Measurements from ENCODE around the gene PIGV.
"Not testable (repeated sequence)": the region's sequence is repeated elsewhere in the genome, so short reads cannot be mapped to it uniquely, and the experiment has no call there.

PIGV gene

DNA sequence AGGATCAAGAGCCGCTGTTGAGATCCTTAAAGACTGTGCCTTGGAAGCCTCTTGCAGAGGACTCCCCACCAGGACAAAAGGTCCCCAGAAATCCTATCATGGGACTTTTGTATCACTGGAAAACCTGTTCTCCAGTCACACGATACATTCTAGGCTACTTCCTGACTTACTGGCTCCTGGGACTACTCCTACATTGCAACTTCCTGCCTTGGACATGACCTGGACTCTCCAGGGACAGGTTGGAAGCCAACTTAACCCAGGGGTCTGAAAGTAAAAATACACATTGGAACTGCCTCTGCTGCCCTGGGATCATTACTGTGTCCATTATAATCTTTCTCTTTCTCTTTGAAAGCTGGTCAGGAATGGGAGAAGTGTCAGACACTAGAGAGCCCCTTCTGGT is 9.9 kb downstream of the PIGV start:
- DNase-seq, result no peak

DNA sequence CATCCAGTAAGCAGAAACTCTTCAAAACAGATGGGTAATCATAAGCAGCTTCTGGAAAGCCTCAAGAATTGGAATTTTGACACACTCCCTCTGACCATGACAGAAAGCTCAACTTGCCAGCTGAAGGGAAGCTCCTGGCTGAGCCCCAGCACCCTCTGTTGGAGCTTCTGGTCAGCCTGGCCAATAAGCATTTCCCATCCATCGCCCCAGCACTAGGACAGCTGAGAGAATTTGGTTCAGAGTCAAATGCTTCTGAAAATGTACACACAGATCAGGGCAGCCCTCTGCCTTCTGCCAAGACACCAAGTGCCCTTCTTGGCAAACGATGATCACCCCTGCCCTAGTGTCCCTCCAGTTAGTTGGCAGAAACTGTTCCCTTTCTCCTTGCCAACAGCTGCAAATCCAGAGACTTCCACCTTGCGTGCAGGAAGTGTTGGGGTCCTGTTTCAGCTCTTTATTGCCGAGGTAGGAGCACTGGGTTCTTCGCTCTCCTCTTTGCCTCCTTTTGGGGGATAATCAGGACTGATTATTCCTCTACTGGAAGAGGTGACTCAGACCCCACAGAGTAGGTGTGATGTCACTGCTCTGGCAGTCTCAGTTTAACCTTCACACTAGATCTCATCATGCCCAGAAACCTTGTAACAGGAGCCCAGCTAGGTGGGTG is 11.9 kb downstream of the PIGV start:
- peak; percentile 67 for DNase-seq

DNA sequence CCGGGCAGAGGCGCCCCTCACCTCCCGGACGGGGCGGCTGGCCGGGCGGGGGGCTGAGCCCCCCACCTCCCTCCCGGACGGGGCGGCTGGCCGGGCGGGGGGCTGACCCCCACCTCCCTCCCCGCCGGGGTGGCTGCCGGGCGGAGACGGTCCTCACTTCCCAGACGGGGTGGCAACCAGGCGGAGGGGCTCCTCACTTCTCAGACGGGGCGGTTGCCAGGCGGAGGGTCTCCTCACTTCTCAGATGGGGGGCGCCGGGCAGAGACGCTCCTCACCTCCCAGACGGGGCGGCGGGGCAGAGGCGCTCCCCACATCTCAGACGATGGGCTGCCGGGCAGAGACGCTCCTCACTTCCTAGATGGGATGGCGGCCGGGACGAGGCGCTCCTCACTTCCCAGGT is 16.2 kb downstream of the PIGV start:
- not testable (repeated sequence) for DNase-seq

DNA sequence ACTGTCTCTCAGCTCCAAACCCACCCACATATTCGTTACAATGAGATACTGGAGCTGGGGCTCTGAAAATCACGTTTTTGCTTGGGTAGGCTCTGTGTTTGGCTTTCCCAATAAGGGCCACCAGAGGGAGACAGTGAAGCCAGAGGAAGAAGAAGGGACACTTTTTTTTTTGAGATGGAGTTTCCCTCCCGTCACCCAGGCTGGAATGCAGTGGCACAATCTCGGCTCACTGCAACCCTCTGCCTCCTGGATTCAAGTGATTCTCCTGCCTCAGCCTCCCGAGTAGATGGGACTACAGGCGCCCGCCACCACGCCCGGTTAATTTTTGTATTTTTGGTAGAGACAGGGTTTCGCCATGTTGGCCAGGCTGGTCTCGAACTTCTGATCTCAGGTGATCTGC is 22.4 kb downstream of the PIGV start:
- peak; percentile 71 for DNase-seq

DNA sequence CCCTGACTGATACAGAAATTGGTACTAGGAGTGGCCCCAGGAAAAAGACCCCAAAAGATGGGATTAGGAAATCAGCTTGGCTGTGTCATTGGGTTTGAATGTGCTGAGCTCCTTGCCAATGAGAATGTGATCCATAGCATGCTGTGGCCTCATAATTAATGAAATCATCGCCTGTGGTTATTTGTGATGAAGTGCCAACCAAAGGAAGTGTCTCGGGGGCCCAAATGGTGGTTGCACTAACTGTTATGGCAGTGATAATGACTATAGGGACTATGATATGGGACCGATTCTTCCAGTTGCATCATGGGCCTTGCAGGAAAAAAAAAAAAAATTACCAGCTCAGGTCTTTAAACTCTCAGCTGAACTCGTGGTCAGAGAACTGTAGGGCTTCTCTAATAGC is 23.3 kb downstream of the PIGV start:
- no peak for DNase-seq

DNA sequence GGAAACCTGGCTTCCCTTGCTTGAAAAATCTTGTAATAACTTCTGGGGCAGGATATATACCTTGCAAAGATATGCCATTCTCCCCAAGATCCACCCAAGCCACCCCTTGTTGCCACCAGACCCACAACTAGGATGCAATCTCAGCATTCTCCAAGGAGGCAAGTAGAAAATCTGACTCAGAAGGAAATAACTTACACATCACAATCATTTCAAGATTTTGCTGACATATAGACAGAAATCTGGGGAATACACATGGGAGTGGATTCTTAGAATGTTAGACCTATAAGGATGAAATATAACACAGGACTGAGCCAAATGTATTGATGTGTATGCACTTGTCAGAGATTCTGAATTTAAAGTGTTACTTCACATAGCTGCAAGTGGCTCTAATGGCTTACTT is 24.0 kb downstream of the PIGV start:
- peak; percentile 30 for DNase-seq

DNA sequence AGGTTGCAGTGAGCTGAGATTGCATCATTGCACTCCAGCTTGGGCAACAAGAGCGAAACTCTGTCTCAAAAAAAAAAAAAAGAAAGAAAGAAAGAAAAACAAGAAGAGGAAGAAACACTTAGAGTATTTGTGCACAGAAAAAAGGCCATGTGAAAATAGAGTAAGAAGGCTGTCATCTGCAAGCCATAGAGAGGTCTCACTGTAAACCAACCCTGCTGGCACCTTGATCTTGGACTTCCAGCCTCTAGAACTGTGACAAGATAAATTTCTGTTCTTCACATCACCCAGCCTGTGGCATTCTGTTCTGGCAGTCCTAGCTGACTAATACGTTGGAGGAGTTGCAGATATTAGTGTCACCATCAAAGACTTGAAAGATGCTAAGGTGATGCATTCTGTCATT is 26.6 kb downstream of the PIGV start:
- no peak for DNase-seq

DNA sequence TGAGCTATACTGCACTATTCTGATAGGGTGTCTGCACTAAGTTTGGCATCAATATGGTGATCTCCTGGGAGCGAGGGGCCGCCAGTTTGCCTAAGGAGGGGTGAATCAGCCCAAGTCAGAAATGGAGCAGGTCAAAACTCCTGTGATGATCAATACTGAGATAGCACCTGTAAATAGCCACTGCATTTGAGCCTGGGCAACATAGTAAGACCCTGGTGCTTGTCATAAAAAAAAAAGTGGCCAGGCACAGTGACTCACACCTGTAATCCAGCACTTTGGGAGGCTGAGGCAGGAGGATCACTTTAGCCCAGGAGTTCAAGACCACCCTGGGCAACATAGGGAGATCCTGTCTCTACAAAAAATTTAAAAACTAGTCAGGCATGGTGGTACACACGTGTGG is 27.1 kb downstream of the PIGV start:
- no peak for DNase-seq

DNA sequence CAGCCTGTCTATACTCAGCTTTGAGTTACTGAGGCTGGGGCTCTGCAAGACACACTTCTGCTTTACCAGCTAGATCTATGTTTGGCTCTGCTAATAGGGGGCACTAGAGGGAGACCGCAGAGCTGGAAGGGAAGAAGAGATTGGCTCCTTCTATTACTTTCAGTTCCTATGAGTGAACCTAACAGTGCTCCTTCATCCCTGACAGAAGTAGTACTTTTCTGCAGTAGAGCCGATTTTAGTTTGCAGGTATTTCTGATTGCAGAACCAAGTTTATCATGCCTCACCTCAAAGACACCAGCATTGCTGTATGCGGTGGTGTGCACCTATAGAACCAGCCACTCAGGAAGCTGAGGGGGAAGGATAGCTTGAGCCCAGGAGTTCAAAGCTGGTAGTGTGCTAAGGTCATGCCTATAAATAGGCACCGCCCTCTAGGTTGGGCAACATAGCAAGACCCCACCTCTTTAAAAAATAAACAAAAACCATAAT is 33.1 kb downstream of the PIGV start:
- no peak for DNase-seq

DNA sequence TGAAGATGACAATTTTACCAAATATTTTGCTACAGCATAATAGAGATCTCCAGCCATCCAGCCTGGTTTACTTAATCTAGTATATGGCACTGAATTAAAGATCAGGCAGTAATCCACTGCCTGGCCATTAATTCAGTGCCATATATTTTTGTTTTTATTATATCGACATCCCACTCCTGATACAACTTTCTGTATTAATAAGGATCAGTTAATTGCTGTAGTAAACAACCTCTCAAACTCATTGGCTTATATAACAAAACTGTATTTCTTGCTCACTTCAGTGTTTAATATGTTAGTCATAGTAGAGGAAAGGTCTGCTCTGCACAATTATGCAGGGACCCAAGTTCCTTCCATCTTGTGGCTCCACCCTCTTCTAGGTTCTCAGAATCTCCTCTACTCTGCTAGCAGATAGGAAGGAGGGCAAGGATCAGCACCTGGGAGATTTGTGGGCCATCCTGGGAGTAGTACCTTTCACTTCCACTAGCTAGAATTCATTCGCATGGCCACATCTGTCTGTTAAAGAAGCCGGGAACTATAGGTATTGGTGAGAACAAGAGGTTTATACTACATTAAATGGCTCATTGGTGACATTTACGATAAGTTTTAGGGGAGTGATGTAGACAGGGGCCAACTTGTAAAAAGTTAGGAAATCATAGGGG is 35.1 kb downstream of the PIGV start:
- DNase-seq, result no peak

DNA sequence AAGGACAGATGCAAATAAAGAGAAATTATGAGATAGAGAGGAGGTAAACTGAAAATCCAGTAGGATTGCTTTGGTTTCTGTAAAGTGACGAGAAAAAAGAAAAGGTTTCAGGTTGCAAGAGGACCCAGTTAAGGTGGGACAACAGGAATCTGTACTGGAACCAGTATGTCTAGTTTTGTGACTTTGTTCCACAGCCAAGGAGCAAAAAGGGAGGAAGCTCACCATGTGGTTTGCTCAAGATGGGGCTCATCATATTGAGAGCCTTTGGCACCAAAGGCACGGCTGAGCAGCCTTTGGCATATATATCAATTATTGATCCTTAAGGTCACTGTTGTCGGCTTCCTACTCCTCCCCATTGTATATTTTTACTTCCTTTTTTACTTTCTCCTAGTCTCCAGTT is 37.0 kb downstream of the PIGV start:
- DNase-seq, result no peak

DNA sequence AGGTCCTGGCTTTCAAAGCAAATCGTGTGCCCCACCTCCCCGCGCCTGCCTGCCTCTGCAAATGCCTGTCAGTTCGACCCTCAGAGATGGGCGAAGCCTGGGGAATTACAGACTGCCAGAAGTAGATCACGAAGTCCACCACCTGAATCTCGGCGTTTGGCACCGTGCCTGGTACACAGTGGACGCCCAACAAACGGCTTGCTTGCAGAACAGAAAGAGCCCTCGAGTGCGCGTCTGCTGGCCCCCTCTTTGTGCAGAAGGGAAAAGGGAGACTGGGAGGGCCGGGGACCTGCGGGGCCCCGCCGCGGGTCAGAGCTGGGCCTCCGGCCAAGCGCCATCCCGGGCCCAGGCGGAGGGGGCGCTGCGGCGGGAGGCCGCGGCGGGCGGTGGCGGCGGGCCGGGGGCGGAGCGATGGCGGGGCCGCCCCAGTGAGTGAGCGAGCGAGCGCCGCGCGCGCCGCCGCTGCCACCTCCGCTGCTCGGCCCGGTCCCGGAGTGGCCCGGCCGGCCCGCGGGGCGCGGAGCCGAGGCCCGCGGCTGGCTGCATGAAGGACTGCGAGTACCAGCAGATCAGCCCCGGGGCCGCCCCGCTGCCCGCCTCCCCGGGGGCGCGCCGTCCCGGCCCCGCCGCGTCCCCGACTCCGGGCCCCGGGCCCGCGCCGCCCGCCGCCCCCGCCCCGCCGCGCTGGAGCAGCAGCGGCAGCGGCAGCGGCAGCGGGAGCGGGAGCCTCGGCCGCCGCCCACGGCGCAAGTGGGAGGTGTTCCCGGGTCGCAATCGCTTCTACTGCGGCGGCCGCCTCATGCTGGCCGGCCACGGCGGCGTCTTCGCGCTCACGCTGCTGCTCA is 38.7 kb downstream of the PIGV start, which contains the start of gene ZDHHC18:
Gene ZDHHC18 (plus strand): TSS at position 428 of the 845 bp plus-strand sequence. CDS start 117 bp downstream, at position 545.
- DNase-seq, result peak; percentile 68

DNA sequence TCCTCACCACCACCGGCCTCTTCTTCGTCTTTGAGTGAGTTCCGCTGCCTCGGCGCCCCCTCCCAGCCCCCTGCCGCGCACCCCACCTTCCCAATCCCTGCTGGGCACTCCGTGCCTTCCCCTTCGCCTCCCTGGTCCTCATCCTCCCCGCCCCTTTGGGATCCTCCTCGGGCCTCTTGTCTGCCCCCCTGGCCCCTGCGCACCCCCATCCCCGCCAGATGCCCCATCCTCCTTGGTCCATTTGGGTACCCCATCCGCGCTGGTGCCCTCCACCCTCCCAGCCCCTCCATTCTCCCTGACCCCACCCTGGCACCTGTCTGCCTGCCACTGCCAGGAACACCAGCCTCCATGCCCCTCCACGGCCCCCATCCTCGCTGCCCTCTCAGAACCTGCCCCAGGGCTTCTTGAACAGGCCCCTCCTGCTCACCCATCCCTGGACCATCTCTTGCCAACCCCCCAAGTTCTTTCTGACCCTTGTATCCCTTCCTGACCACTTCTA is 39.4 kb downstream of the PIGV start:
- DNase-seq, result no peak

DNA sequence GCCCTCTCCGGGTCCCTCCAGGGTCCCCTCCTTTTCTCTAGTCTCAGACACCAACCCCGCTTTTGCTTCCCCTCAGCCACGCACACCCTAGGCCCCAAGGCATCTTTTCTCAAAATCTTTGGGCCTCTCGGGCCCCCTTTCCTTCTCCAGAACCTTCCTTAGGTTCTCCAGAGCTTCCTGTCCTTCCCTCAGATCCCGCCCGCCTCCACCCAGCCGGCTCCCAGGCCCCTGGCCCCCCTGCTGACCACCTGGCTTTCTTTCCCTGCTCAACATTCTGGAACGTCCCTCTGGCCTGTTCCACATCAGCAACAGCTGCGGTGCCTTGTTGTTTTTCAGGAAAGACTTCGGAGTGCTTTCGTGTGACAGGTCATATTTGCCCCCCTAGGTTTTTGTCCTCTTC is 39.9 kb downstream of the PIGV start:
- DNase-seq, result no peak

DNA sequence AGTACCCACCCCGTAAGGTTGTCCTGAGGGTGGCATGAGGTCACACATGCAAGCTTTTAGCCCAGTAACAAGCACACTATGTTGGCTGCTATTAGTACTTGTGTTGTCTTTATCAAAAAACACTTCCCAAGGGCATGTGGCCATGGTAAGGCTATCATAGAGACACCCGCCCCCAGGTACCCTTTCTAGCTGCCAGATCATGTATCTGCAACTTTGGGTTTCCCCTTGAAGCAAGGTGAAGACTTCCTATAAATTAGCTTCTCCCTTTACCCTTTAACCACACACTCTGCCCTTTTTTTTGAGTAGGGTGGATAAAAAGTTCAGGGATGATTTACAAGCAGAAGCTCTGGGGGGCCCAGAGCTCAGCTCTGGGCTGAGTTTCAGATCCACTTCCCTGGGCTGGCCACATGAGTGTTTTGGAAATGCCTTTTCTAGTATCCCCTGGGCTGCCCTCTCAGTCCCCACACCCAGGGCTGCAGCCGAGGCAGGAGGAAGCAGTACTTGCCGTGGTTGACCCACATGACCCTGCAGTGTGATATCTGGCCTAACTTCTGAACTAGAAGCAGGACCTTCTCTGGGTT is 40.8 kb downstream of the PIGV start:
- no peak for DNase-seq

DNA sequence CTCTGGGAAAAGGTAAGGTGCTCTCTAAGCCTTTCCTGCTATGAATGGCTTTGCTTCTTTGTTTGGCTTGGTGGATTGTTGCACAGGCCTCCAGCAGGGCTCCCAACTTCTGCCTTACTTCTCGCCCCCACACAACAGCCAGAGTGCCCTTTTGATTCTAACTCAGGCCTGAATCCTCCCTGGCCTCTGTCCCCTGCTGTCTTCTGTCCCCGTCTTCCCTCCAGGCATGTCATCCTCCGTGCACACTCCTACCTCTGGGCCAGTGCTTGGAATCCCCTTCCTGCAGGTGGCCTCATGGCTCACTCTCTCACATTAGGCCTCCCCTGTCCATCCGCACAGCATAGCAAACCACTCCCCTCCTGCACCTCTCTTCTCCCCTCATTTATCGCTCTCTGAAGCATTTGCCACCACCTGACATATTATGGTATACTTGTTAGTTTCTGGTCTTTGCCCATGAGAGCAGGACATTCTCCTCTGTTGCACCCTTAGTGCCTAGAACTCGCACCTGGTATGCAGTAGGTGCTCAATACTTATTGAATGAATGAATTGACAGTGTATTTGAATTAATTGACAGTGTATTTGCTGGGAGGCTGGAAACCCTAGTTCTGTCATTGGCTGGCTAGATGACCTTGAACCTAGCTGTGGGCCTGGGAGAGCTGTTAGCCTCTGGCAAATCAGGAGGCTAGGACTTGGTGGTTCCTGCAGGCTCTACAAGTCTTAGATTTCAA is 41.6 kb downstream of the PIGV start:
- DNase-seq, result no peak

DNA sequence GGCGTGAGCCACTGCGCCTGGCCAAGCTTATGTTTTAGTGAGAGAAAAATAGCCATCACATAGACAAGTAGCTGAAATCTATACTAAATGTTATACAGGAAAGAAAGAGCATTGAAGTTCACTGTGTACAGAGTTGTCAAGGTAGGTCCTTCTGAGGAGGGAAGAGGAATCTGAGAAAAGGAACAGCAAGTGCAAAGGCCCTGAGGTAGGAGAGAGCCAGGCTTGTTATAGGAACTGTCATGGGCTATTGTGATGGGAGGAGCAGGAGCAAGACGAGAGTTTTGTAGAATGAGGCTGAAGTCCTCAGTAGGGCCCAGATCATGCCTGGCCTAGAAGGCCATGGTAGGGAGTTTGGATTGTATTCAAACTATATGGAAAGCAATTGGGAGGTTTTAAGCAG is 43.3 kb downstream of the PIGV start:
- DNase-seq, result no peak

DNA sequence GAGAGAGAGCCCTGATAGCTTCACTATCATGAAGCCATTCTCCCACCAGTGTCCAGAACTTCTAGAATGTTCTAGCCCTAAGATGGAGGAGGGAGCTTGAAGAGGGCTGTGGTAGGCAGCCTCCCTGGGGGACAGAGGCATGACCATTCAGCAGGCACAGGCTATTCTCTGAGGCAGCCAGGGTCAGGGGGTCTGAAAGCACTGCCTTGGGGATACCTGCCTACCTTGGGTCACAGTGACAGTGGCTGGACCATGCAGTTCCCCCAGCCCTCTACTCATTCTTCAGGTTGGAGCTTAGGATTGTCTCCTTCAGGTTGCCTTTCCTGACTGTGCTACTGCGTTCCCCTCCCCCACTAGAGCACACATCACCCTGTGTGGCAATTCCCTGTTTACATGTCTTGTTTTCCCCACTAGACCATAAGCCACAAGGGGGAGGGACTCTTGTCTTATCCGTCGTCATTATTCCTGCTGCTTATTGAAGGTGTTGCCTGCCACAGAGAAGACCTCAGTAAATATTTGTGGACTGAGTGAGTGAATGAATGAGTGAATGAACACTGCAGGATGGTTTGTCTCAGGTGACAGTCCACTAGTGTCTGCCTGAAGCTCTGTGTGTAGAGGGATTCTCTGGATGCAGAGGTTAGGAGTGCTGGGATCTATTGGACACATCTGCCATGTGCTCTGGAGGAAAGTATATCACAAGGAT is 43.9 kb downstream of the PIGV start:
- DNase-seq, result no peak

DNA sequence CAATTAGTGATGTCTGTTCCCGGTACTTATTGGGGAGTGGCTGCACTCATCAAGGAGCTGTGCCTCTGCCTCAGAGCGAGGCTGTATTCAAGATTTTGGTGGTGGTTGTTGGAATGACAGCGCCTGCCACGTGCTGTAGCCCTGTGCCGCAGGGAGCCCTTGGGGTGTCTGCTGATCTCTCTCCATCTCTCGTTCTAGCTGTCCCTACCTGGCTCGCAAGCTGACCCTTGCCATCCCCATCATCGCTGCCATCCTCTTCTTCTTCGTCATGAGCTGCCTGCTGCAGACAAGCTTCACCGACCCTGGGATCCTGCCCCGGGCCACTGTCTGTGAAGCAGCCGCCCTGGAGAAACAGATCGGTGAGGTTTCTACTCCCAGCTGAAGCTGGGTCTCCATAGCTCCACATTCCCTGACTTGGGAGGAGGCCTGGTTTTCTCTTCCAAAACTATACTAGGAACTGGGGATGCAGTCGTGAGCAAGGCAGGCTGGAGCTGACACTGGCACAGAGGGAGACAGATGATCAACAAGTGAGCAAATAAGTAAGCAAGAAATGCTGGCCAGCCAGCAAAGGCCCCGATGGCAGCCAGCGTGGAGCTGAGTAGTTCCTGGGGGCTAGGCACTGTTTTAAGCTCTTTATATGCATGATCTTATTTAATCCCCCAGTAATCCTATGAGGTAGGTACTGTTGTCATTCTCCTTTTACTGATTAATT is 44.7 kb downstream of the PIGV start:
- DNase-seq, result no peak
